ENCODE measurements around the gene ZNF878. TPM values are rescaled to one million over a fixed set of nuclear protein-coding genes. Genes with fewer than 3 reads are reported as not detected.

The ZNF878 gene
- total RNA-seq, 1 experiment from 2014 or later, result 0.32 TPM

DNA sequence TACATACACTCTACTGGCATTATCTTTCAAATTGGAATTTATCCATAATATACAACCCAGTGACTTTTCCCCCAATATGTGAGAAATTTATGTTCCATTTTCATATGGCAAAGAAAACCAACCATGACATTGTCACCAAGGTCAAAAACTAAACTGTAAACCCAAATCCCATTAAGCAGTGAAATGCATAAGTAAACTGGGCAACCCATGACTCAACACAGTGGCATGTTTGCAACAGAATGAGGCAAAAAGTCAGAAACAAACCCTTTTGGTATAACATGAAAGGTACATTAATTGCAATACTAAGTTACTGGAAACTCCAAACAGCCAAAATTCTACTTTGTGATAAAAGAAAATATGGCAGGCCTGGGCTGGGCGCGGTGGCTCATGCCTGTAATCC lies 4.9 kb downstream of the ZNF878 start:
- no TSS peak for BruUV-seq (replicated peaks)

DNA sequence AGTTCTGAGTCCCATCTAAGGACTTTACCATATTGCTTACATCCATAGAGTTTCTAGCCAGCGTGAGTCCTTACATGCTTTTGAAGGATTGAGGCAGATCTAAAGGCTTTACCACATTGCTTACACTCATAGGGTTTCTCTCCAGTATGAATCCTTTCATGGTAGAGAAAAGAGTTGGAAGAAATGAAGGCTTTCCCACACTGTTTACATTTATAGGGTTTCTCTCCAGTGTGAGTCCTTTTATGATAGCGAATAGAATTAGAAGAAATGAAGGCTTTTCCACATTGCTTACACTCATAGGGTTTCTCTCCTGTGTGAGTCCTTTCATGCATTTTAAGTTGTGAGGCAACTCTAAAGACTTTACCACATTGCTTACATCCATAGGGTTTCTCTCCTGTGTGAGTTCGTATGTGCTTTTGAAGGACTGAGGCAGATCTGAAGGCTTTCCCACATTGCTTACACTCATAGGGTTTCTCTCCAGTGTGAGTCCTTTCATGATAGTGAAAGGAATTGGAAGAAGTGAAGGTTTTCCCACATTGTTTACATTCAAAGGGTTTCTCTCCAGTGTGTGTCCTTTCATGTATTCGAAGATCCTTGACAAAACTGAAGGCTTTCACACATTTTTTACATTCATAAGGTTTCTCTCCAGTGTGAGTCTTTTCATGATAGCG lies 8.9 kb downstream of the ZNF878 start:
- ChIA-PET CTCF (no interaction called here), POLR2A (no interaction called here)
- no peak overlapping the region for H3K4me3 ChIP-seq (ENCODE audit: low read depth, low read length)
- no peak for DNase-seq
- no peak overlapping the region for H3K4me3 Mint-ChIP-seq (ENCODE audit: unreplicated experiment)
- no peaks in the 10 kb centered on the region for H3K27me3 Mint-ChIP-seq (ENCODE audit: insufficient read depth, unreplicated experiment)
- no peaks in the 10 kb centered on the region for H3K27me3 ChIP-seq (replicated peaks; ENCODE audit: control insufficient read depth, insufficient read depth, low read length)
- no peak for TF ChIP-seq CTCF (IDR thresholded peaks at IDR 0.05; ENCODE audit: insufficient read depth in 1 of 2, low read depth in 1 of 2, low read length in 1 of 2, severe bottlenecking in 1 of 2, unreplicated experiment in 1 of 2)
- no peak overlapping the region for H3K27ac Mint-ChIP-seq (ENCODE audit: unreplicated experiment)
- BruUV-seq (replicated peaks), result no TSS peak
- peaks cover 18% of the 10 kb centered on the region for H3K9me3 ChIP-seq
- H3K36me3 Mint-ChIP-seq (ENCODE audit: insufficient read depth, unreplicated experiment), result no peaks in the 10 kb centered on the region
- intact Hi-C loops (cut with micrococcal nuclease; ENCODE audit: unreplicated experiment), result no loop called here
- no peaks in the 10 kb centered on the region for H3K9me3 Mint-ChIP-seq (ENCODE audit: unreplicated experiment)
- H3K4me1 ChIP-seq, result no peaks in the 10 kb centered on the region
- no peaks in the 10 kb centered on the region for H3K4me1 Mint-ChIP-seq (ENCODE audit: low read depth, unreplicated experiment)
- H3K36me3 ChIP-seq (ENCODE audit: control insufficient read depth, insufficient read depth, low read length), result no peaks in the 10 kb centered on the region

More for the DNA sequence above, 4.9 kb downstream of the ZNF878 start:
- POLR2A ChIA-PET, result no interaction called here
- no peak for DNase-seq
- Histone ChIP-seq H3K36me3 (ENCODE audit: control insufficient read depth, insufficient read depth, low read length) (no peaks in the 10 kb centered on the region), H3K4me1 (no peaks in the 10 kb centered on the region), H3K4me3 (ENCODE audit: low read depth, low read length) (no peak overlapping the region), H3K9me3 (peaks cover 21% of the 10 kb centered on the region), H3K27me3 (replicated peaks; ENCODE audit: control insufficient read depth, insufficient read depth, low read length) (no peaks in the 10 kb centered on the region)
- intact Hi-C loops (cut with micrococcal nuclease; ENCODE audit: unreplicated experiment), result no loop called here
- no peaks in the 10 kb centered on the region for H3K9me3 Mint-ChIP-seq (ENCODE audit: unreplicated experiment)
- no peaks in the 10 kb centered on the region for H3K27me3 Mint-ChIP-seq (ENCODE audit: insufficient read depth, unreplicated experiment)
- no peaks in the 10 kb centered on the region for H3K4me1 Mint-ChIP-seq (ENCODE audit: low read depth, unreplicated experiment)
- peaks cover 5% of the 10 kb centered on the region for H3K36me3 Mint-ChIP-seq (ENCODE audit: insufficient read depth, unreplicated experiment)
- no peak overlapping the region for H3K27ac Mint-ChIP-seq (ENCODE audit: unreplicated experiment)
- CTCF ChIA-PET, result no interaction called here
- TF ChIP-seq CTCF (IDR thresholded peaks at IDR 0.05; ENCODE audit: insufficient read depth in 1 of 2, low read depth in 1 of 2, low read length in 1 of 2, severe bottlenecking in 1 of 2, unreplicated experiment in 1 of 2), result no peak
- H3K4me3 Mint-ChIP-seq (ENCODE audit: unreplicated experiment), result no peak overlapping the region

DNA sequence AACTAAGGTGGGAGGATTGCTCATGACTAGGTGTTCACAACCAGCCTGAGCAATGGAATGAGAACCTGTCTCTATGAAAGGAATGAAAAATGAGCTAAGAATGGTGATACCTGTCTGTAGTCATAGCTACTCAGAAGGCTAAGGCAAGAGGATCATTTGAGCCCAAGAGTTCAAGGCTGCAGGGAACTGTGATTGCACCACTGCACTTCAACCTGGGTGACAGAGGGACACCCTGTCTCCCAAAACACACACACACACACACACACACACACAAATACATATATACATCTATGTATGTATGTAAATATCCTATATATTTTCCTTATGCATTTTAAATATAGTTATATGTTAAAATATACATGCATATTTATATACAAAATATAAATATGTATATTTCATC lies 9.9 kb downstream of the ZNF878 start:
- no peak overlapping the region for H3K4me3 Mint-ChIP-seq (ENCODE audit: unreplicated experiment)
- H3K36me3 ChIP-seq (ENCODE audit: control insufficient read depth, insufficient read depth, low read length), result no peaks in the 10 kb centered on the region
- intact Hi-C loops (cut with micrococcal nuclease; ENCODE audit: unreplicated experiment), result no loop called here
- ChIA-PET POLR2A (no interaction called here), CTCF (no interaction called here)
- no peak for DNase-seq
- no peak for TF ChIP-seq CTCF (IDR thresholded peaks at IDR 0.05; ENCODE audit: insufficient read depth in 1 of 2, low read depth in 1 of 2, low read length in 1 of 2, severe bottlenecking in 1 of 2, unreplicated experiment in 1 of 2)
- no peak overlapping the region for H3K4me3 ChIP-seq (ENCODE audit: low read depth, low read length)
- H3K27me3 ChIP-seq (replicated peaks; ENCODE audit: control insufficient read depth, insufficient read depth, low read length), result no peaks in the 10 kb centered on the region
- peaks cover 18% of the 10 kb centered on the region for H3K9me3 ChIP-seq
- no peaks in the 10 kb centered on the region for H3K9me3 Mint-ChIP-seq (ENCODE audit: unreplicated experiment)
- no peak overlapping the region for H3K27ac Mint-ChIP-seq (ENCODE audit: unreplicated experiment)
- BruUV-seq (replicated peaks), result no TSS peak
- H3K4me1 Mint-ChIP-seq (ENCODE audit: low read depth, unreplicated experiment), result no peaks in the 10 kb centered on the region
- no peaks in the 10 kb centered on the region for H3K27me3 Mint-ChIP-seq (ENCODE audit: insufficient read depth, unreplicated experiment)
- no peaks in the 10 kb centered on the region for H3K36me3 Mint-ChIP-seq (ENCODE audit: insufficient read depth, unreplicated experiment)
- no peaks in the 10 kb centered on the region for H3K4me1 ChIP-seq

Data from Caco-2 (cell line).